ENCODE measurements around the gene NDUFS2.

NDUFS2 gene

DNA sequence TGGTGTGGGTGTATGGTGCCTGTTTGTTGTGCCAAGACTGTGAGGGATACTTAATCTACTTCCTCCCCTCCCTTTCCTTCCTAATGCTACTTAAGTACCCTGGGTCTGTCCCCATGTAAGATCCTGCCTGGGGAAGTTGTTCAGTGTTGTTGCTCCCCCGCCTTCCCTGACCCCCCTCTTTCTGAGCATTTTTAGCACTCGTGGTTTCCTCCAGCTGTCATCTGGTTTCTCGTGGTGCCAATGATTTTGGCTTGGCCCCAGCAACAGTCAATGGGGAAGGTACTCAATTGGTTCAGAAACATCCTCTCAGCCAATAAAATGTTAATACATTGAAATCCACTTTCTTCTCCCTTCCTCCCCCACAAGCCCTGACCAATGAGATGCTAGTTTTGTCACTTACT lies 16.9 kb upstream of the NDUFS2 start:
- Histone ChIP-seq H3K36me3 (ENCODE audit: control insufficient read depth in 2 of 2, insufficient read depth in 2 of 2, low read length in 2 of 2) (no peaks in the 10 kb centered on the region), H3K9me3 (ENCODE audit: control insufficient read depth in 2 of 2, low read length in 2 of 2) (no peaks in the 10 kb centered on the region), H3K4me1 (ENCODE audit: control insufficient read depth, insufficient read depth, low read length) (peaks cover 9% of the 10 kb centered on the region), H3K9ac (ENCODE audit: low read length in 2 of 2) (no peak overlapping the region), H3K27me3 (ENCODE audit: control insufficient read depth in 1 of 2, insufficient read depth in 2 of 2, low read length in 2 of 2) (no peaks in the 10 kb centered on the region), H3K27ac (ENCODE audit: low read length) (peak overlapping the region; percentile 55), H3K4me3 (ENCODE audit: low read length in 2 of 2) (no peak overlapping the region)

DNA sequence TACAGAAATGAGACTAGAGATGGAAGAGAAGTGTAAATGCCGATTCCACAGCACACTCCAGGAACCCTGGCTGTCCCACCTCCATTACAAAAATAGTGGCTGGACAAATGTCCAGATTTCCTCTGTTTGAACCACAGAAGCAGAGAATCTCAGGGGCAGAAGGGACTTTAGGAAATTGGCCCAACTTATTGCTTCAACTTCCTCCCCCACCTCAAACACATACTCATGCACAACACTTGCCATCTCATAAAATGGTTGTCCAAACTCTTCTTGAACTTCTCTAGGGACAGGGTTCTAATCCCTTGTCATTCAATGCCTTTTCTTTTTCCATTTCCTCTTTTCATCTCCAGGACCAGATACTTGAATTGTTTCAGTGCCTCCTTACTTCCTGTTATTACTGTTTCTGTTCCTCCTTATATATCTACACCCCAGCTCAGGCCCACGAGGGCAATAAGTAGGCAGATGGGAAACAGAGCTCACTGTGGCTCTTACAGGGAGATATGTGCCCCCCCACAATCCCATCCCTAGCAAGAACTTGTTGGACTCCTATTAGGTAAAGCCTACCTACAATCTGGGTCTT lies 16.3 kb upstream of the NDUFS2 start:
- Histone ChIP-seq H3K36me3 (ENCODE audit: control insufficient read depth in 2 of 2, insufficient read depth in 2 of 2, low read length in 2 of 2) (no peaks in the 10 kb centered on the region), H3K27me3 (ENCODE audit: control insufficient read depth in 1 of 2, insufficient read depth in 2 of 2, low read length in 2 of 2) (no peaks in the 10 kb centered on the region), H3K9me3 (ENCODE audit: control insufficient read depth in 2 of 2, low read length in 2 of 2) (no peaks in the 10 kb centered on the region), H3K27ac (ENCODE audit: low read length) (peak overlapping the region; percentile 55), H3K9ac (ENCODE audit: low read length in 2 of 2) (no peak overlapping the region), H3K4me1 (ENCODE audit: control insufficient read depth, insufficient read depth, low read length) (peaks cover 9% of the 10 kb centered on the region), H3K4me3 (ENCODE audit: low read length in 2 of 2) (no peak overlapping the region)

DNA sequence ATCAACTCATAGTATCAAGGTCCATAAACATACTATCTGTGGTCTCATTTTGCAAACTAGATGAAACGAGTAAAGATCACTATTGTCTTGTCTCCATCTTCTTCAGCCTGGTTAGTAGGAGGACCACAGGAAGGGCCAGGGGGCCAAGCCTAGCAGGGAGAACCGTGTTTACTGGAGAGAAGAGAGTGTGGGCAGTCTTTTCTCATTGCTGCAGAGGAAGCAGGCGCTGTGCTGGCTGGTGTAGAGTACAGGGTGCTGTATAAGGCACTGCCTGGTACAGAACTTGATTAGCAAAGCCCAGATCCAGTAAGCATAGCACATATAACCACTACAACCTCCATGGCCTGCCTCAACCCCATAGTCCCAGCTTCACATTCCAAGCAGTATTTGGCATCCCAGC lies 14.9 kb upstream of the NDUFS2 start:
- Histone ChIP-seq H3K4me1 (ENCODE audit: control insufficient read depth, insufficient read depth, low read length) (peaks cover 12% of the 10 kb centered on the region), H3K27me3 (ENCODE audit: control insufficient read depth in 1 of 2, insufficient read depth in 2 of 2, low read length in 2 of 2) (no peaks in the 10 kb centered on the region), H3K36me3 (ENCODE audit: control insufficient read depth in 2 of 2, insufficient read depth in 2 of 2, low read length in 2 of 2) (peaks cover 0 to 6% of the 10 kb centered on the region in 2 donors), H3K9me3 (ENCODE audit: control insufficient read depth in 2 of 2, low read length in 2 of 2) (no peaks in the 10 kb centered on the region), H3K4me3 (ENCODE audit: low read length in 2 of 2) (no peak overlapping the region), H3K9ac (ENCODE audit: low read length in 2 of 2) (no peak overlapping the region), H3K27ac (ENCODE audit: low read length) (no peak overlapping the region)

DNA sequence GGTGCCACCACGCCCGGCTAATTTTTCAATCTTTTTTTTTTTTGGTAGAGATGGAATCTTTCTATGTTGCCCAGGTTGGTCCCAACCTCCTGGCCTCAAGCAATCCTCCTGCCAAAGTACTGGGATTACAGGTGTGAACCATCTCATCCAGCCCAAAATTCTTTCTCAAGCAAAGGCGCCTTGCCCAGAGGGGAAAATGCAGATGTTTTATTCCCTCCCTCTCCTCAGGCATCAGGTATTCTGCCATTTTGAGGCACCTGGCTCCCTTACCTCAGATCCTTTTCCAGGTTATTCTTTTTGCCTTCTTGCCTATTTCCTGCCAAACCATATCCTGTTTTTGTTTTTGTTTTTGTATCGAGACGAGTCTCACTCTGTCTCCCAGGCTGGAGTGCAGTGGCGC lies 13.8 kb upstream of the NDUFS2 start:
- Histone ChIP-seq H3K9ac (ENCODE audit: low read length in 2 of 2) (no peak overlapping the region), H3K36me3 (ENCODE audit: control insufficient read depth in 2 of 2, insufficient read depth in 2 of 2, low read length in 2 of 2) (peaks cover 0 to 6% of the 10 kb centered on the region in 2 donors), H3K27me3 (ENCODE audit: control insufficient read depth in 1 of 2, insufficient read depth in 2 of 2, low read length in 2 of 2) (no peaks in the 10 kb centered on the region), H3K4me1 (ENCODE audit: control insufficient read depth, insufficient read depth, low read length) (peaks cover 21% of the 10 kb centered on the region), H3K9me3 (ENCODE audit: control insufficient read depth in 2 of 2, low read length in 2 of 2) (no peaks in the 10 kb centered on the region), H3K27ac (ENCODE audit: low read length) (no peak overlapping the region), H3K4me3 (ENCODE audit: low read length in 2 of 2) (no peak overlapping the region)

DNA sequence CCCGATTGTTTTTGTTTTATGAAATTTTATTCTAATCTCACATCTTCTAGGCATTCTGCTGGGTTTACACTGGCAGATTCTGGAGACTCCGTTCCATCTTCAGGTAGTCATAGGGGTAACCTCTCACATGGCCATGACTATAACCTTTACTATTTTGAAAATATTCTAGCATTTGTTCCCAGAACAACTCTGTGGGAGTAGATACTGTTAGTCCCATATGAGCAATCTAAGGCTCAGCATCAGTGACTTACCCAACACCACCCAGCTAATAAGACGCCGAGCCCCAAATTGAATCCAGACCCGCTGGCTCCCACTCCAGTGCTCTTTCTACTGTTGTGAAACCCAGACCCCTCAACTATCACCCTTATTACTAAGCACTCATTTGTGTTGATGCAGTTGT lies 13.1 kb upstream of the NDUFS2 start:
- H3K36me3 ChIP-seq (ENCODE audit: control insufficient read depth in 2 of 2, insufficient read depth in 2 of 2, low read length in 2 of 2), result peaks cover 0 to 6% of the 10 kb centered on the region in 2 donors
- no peaks in the 10 kb centered on the region for H3K27me3 ChIP-seq (ENCODE audit: control insufficient read depth in 1 of 2, insufficient read depth in 2 of 2, low read length in 2 of 2)
- H3K27ac ChIP-seq (ENCODE audit: low read length), result no peak overlapping the region
- no peak overlapping the region for H3K9ac ChIP-seq (ENCODE audit: low read length in 2 of 2)
- peaks cover 21% of the 10 kb centered on the region for H3K4me1 ChIP-seq (ENCODE audit: control insufficient read depth, insufficient read depth, low read length)
- H3K9me3 ChIP-seq (ENCODE audit: control insufficient read depth in 2 of 2, low read length in 2 of 2), result no peaks in the 10 kb centered on the region
- no peak overlapping the region for H3K4me3 ChIP-seq (ENCODE audit: low read length in 2 of 2)

DNA sequence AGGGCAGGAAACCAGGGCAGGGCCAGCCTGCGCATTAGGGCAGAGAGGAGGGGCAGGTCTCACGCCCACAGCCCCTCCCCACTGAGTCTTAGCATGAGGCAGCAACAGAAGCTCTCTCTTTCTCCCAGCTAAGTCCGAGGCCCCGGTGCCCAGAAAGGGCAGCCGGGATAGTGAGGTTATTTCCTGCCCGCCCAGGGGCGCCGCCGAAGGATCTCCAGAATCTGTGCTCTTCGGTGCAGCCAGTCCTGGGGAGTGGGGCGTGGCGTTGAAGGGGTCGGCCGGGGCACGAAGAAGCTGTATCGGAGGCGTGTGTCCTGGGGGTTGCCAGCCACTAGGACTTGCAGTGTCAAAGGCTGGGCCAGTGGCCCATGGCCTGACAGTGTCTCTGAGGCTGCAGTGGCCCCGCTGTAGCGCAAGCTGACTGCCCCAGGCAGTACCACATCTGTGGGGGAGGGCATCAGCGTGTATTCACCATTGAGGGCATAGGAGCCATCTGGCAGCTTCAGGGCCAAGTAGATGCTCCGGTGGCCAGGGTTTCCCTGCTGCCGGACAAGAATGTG lies 11.1 kb upstream of the NDUFS2 start:
- H3K9ac ChIP-seq (ENCODE audit: low read length in 2 of 2), result no peak overlapping the region
- H3K4me3 ChIP-seq (ENCODE audit: low read length in 2 of 2), result no peak overlapping the region
- no peaks in the 10 kb centered on the region for H3K27me3 ChIP-seq (ENCODE audit: control insufficient read depth in 1 of 2, insufficient read depth in 2 of 2, low read length in 2 of 2)
- peaks cover 0 to 17% of the 10 kb centered on the region in 2 donors for H3K36me3 ChIP-seq (ENCODE audit: control insufficient read depth in 2 of 2, insufficient read depth in 2 of 2, low read length in 2 of 2)
- H3K9me3 ChIP-seq (ENCODE audit: control insufficient read depth in 2 of 2, low read length in 2 of 2), result no peaks in the 10 kb centered on the region
- H3K27ac ChIP-seq (ENCODE audit: low read length), result no peak overlapping the region
- peaks cover 18% of the 10 kb centered on the region for H3K4me1 ChIP-seq (ENCODE audit: control insufficient read depth, insufficient read depth, low read length)

DNA sequence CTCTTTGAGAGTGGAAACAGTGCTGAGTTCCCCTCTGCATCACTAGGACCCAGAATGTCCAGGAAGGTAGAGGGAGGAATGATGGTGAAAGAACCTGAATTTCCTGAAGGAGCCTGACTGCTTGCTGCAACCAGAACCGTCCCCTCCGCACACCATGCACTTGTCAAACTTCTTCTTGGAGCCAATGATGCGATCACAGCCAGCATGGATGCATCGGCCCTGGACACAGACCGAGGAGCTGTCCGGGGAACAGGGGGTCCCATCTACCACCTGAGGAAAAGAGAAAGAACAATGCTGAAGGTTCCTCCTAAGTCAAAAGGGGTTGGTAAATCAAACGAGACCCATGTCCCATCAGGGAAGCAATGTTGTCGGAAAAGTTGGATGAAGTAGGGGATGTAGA lies 10.2 kb upstream of the NDUFS2 start:
- no peak overlapping the region for H3K4me3 ChIP-seq (ENCODE audit: low read length in 2 of 2)
- H3K27me3 ChIP-seq (ENCODE audit: control insufficient read depth in 1 of 2, insufficient read depth in 2 of 2, low read length in 2 of 2), result no peaks in the 10 kb centered on the region
- H3K36me3 ChIP-seq (ENCODE audit: control insufficient read depth in 2 of 2, insufficient read depth in 2 of 2, low read length in 2 of 2), result peaks cover 0 to 18% of the 10 kb centered on the region in 2 donors
- H3K27ac ChIP-seq (ENCODE audit: low read length), result no peak overlapping the region
- H3K9me3 ChIP-seq (ENCODE audit: control insufficient read depth in 2 of 2, low read length in 2 of 2), result no peaks in the 10 kb centered on the region
- peaks cover 24% of the 10 kb centered on the region for H3K4me1 ChIP-seq (ENCODE audit: control insufficient read depth, insufficient read depth, low read length)
- H3K9ac ChIP-seq (ENCODE audit: low read length in 2 of 2), result no peak overlapping the region

DNA sequence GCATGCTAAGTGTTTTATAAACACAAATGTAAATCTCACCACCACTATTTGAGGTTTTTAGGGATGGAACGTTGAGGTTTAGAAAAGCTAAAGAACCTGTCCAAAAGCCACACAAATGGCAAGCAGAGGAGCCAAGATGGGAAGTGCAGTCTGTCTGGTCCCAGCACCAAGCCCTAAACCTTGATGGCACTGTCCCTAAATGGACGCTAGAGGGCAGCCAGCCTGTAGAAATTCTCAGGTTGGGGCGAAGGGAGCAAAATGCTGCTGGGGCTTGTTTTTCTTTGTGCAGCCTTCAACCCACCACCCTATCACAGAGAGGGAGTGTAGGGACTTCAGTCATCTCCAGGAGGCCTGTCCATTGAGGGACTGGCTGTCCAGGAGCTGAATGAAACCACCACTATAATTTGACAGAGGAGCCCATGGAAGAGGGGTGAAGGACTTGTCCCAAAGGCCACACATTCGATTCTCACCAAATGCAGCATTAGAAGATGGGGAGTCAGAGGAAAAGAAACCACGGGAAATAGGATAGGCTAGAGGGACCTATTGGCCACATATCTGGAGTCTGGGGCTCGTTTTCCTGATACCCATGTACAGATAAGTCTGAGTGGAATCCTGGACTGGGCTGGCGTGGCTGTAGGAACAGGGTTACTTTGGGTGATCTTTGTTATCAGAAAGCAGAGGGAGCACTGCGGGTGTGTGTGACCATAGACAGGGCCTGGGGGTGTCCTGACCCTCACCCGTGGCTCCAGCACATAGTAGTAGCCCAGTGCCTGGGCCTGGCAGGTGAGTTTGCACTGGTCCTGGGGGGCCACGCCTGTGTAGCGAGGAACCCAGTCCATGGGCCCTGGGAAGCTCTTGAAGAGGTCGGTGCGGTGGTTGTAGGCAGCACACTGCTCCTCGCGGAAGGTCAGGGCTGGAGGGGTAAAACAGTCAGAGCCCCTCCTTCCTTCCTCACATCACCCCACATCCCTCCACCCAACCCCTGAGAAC lies 9.4 kb upstream of the NDUFS2 start:
- H3K36me3 ChIP-seq (ENCODE audit: control insufficient read depth in 2 of 2, insufficient read depth in 2 of 2, low read length in 2 of 2), result peaks cover 0 to 18% of the 10 kb centered on the region in 2 donors
- no peak overlapping the region for H3K27ac ChIP-seq (ENCODE audit: low read length)
- no peaks in the 10 kb centered on the region for H3K9me3 ChIP-seq (ENCODE audit: control insufficient read depth in 2 of 2, low read length in 2 of 2)
- peaks cover 28% of the 10 kb centered on the region for H3K4me1 ChIP-seq (ENCODE audit: control insufficient read depth, insufficient read depth, low read length)
- H3K4me3 ChIP-seq (ENCODE audit: low read length in 2 of 2), result no peak overlapping the region
- no peak overlapping the region for H3K9ac ChIP-seq (ENCODE audit: low read length in 2 of 2)
- H3K27me3 ChIP-seq (ENCODE audit: control insufficient read depth in 1 of 2, insufficient read depth in 2 of 2, low read length in 2 of 2), result no peaks in the 10 kb centered on the region

DNA sequence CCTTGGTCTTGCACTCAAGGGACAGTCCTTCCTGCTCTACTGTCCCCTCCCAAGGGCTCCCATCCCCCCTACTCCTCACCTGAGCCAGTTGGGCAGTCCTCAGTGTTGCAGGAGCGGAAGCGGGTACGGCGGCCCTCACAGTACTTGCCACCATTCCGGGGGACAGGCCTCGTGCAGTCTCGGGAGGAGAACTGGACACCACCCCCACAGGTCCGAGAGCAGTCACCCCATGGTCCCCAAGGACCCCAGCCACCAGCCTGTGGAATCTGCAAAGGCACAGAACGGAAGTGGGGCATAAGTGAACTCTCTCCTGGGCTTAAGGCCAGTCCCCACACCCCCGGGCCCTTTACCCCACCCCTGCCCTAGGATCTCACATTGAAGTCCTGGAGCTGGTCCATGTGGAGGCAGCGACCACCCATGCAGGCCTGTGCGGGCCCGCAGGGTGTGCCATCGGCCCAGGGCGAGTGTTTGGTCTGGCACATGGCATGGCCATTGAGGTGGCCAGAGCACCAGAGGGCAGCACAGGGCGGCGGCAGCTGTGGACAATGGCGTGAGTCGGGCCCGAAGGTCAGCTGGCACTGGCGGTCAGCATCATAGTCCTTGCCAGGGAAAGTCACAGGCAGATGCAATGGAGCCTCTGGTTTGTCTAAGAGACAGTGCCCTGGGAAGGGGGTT lies 8.5 kb upstream of the NDUFS2 start:
- no peak overlapping the region for H3K27ac ChIP-seq (ENCODE audit: low read length)
- no peak overlapping the region for H3K4me3 ChIP-seq (ENCODE audit: low read length in 2 of 2)
- H3K4me1 ChIP-seq (ENCODE audit: control insufficient read depth, insufficient read depth, low read length), result peaks cover 37% of the 10 kb centered on the region
- H3K27me3 ChIP-seq (ENCODE audit: control insufficient read depth in 1 of 2, insufficient read depth in 2 of 2, low read length in 2 of 2), result no peaks in the 10 kb centered on the region
- H3K9me3 ChIP-seq (ENCODE audit: control insufficient read depth in 2 of 2, low read length in 2 of 2), result no peaks in the 10 kb centered on the region
- H3K36me3 ChIP-seq (ENCODE audit: control insufficient read depth in 2 of 2, insufficient read depth in 2 of 2, low read length in 2 of 2), result peaks cover 0 to 18% of the 10 kb centered on the region in 2 donors
- no peak overlapping the region for H3K9ac ChIP-seq (ENCODE audit: low read length in 2 of 2)

DNA sequence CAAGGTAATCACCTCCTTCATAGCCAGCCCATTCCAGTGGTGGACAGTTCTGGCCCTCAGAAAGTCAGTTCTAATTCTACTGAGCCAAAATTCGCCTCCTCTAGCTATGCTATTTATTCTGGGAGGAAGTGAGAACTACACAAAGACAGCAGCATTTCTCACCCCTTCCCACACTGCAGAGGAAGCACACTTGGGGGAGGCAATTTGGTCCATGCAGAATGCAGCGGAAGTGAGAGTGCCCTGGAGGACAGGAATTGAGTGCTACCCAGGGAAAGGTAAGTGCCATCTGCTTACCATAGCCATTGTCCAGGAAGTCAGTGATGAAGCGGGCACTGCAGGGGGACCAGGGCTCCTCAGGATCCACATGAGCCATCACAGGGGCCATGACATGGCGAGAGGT lies 7.0 kb upstream of the NDUFS2 start:
- H3K9me3 ChIP-seq (ENCODE audit: control insufficient read depth in 2 of 2, low read length in 2 of 2), result no peaks in the 10 kb centered on the region
- H3K4me3 ChIP-seq (ENCODE audit: low read length in 2 of 2), result peak overlapping the region in 1 of 2 donors; percentile 54
- H3K36me3 ChIP-seq (ENCODE audit: control insufficient read depth in 2 of 2, insufficient read depth in 2 of 2, low read length in 2 of 2), result peaks cover 0 to 18% of the 10 kb centered on the region in 2 donors
- no peaks in the 10 kb centered on the region for H3K27me3 ChIP-seq (ENCODE audit: control insufficient read depth in 1 of 2, insufficient read depth in 2 of 2, low read length in 2 of 2)
- H3K9ac ChIP-seq (ENCODE audit: low read length in 2 of 2), result peak overlapping the region in 1 of 2 donors; percentile 80
- no peak overlapping the region for H3K27ac ChIP-seq (ENCODE audit: low read length)
- H3K4me1 ChIP-seq (ENCODE audit: control insufficient read depth, insufficient read depth, low read length), result peaks cover 51% of the 10 kb centered on the region
